Measurements from ENCODE around the gene TMEM30B.

Gene TMEM30B

DNA sequence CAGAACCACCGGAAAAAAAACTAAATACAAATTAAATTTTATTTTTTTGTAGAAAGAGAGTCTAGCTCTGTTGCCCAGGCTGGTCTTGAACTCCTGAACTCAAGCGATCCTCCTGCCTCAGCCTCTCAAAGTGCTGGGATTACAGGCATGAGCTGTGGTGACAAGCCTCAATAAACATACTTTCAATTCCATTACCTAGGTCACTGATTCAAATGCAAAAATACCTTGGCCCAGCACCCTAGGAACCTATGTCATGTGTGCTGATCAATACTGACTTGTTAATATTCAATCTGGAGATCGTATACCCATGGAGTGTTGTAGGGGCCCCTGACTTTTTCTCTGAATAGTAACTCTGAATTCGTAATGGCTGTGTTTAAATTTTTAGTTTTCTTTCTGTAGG lies 7.1 kb upstream of the TMEM30B start:
- Histone ChIP-seq H3K4me3 (ENCODE audit: low read depth, low read length) (no peak overlapping the region), H3K27ac (ENCODE audit: extremely low read depth, low read depth, low read length) (no peak overlapping the region), H3K36me3 (ENCODE audit: control insufficient read depth in 2 of 2, insufficient read depth in 1 of 2, low read length in 2 of 2) (no peaks in the 10 kb centered on the region), H3K9me3 (ENCODE audit: control insufficient read depth, insufficient read depth, low read depth, low read length) (no peaks in the 10 kb centered on the region), H3K4me1 (ENCODE audit: control insufficient read depth, insufficient read depth, low read length) (no peaks in the 10 kb centered on the region; the same call in 1 of the 2 replicates)
- ChIA-PET POLR2A (no interaction called here), CTCF (interaction anchor here (0.6 to 0.8 kb wide), 3 partner anchors 8 to 939 kb away, joined by 3 read pairs; no protein-coding TSS in a partner anchor)
- TF ChIP-seq KLF7 (tag by site-specific recombination; IDR thresholded peaks at IDR 0.05; ENCODE audit: borderline replicate concordance), result no peak
- TF ChIP-seq, protein P1, sequence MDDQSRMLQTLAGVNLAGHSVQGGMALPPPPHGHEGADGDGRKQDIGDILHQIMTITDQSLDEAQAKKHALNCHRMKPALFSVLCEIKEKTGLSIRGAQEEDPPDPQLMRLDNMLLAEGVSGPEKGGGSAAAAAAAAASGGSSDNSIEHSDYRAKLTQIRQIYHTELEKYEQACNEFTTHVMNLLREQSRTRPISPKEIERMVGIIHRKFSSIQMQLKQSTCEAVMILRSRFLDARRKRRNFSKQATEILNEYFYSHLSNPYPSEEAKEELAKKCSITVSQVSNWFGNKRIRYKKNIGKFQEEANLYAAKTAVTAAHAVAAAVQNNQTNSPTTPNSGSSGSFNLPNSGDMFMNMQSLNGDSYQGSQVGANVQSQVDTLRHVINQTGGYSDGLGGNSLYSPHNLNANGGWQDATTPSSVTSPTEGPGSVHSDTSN (CRISPR knock-in tag; IDR thresholded peaks at IDR 0.05), result no peak
- no peak for TF ChIP-seq ZFHX2 (tag by site-specific recombination; conservative IDR thresholded peaks at IDR 0.05)
- no peak for TF ChIP-seq ZNF354C (tag by site-specific recombination; IDR thresholded peaks at IDR 0.05; ENCODE audit: borderline replicate concordance, low read depth)
- no peak for TF ChIP-seq ZNF341 (tag by site-specific recombination; IDR thresholded peaks at IDR 0.05; ENCODE audit: low read depth)
- no peak for TF ChIP-seq YY1 (tag by site-specific recombination; IDR thresholded peaks at IDR 0.05)
- no peak for TF ChIP-seq PRDM1 (tag by site-specific recombination; IDR thresholded peaks at IDR 0.05)
- TF ChIP-seq ZNF175 (tag by site-specific recombination; IDR thresholded peaks at IDR 0.05), result no peak
- TF ChIP-seq, protein P2, sequence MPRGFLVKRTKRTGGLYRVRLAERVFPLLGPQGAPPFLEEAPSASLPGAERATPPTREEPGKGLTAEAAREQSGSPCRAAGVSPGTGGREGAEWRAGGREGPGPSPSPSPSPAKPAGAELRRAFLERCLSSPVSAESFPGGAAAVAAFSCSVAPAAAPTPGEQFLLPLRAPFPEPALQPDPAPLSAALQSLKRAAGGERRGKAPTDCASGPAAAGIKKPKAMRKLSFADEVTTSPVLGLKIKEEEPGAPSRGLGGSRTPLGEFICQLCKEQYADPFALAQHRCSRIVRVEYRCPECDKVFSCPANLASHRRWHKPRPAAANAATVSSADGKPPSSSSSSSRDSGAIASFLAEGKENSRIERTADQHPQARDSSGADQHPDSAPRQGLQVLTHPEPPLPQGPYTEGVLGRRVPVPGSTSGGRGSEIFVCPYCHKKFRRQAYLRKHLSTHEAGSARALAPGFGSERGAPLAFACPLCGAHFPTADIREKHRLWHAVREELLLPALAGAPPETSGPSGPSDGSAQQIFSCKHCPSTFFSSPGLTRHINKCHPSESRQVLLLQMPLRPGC (tag by site-specific recombination; IDR thresholded peaks at IDR 0.05), result no peak
- TF ChIP-seq ZNF585B (tag by site-specific recombination; IDR thresholded peaks at IDR 0.05), result no peak
- TF ChIP-seq, protein P3, sequence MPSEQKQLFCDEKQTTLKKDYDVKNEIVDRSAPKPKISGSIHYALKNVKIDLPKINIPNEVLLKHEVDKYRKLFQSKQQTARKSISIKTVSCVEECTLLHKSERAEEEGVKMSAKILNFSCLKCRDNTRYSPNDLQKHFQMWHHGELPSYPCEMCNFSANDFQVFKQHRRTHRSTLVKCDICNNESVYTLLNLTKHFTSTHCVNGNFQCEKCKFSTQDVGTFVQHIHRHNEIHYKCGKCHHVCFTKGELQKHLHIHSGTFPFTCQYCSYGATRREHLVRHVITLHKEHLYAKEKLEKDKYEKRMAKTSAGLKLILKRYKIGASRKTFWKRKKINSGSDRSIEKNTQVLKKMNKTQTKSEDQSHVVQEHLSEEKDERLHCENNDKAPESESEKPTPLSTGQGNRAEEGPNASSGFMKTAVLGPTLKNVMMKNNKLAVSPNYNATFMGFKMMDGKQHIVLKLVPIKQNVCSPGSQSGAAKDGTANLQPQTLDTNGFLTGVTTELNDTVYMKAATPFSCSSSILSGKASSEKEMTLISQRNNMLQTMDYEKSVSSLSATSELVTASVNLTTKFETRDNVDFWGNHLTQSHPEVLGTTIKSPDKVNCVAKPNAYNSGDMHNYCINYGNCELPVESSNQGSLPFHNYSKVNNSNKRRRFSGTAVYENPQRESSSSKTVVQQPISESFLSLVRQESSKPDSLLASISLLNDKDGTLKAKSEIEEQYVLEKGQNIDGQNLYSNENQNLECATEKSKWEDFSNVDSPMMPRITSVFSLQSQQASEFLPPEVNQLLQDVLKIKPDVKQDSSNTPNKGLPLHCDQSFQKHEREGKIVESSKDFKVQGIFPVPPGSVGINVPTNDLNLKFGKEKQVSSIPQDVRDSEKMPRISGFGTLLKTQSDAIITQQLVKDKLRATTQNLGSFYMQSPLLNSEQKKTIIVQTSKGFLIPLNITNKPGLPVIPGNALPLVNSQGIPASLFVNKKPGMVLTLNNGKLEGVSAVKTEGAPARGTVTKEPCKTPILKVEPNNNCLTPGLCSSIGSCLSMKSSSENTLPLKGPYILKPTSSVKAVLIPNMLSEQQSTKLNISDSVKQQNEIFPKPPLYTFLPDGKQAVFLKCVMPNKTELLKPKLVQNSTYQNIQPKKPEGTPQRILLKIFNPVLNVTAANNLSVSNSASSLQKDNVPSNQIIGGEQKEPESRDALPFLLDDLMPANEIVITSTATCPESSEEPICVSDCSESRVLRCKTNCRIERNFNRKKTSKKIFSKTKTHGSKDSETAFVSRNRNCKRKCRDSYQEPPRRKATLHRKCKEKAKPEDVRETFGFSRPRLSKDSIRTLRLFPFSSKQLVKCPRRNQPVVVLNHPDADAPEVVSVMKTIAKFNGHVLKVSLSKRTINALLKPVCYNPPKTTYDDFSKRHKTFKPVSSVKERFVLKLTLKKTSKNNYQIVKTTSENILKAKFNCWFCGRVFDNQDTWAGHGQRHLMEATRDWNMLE (tag by site-specific recombination; conservative IDR thresholded peaks at IDR 0.05; ENCODE audit: low read depth), result no peak
- TF ChIP-seq, protein P4, sequence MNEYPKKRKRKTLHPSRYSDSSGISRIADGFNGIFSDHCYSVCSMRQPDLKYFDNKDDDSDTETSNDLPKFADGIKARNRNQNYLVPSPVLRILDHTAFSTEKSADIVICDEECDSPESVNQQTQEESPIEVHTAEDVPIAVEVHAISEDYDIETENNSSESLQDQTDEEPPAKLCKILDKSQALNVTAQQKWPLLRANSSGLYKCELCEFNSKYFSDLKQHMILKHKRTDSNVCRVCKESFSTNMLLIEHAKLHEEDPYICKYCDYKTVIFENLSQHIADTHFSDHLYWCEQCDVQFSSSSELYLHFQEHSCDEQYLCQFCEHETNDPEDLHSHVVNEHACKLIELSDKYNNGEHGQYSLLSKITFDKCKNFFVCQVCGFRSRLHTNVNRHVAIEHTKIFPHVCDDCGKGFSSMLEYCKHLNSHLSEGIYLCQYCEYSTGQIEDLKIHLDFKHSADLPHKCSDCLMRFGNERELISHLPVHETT (tag by site-specific recombination; IDR thresholded peaks at IDR 0.05), result no peak

DNA sequence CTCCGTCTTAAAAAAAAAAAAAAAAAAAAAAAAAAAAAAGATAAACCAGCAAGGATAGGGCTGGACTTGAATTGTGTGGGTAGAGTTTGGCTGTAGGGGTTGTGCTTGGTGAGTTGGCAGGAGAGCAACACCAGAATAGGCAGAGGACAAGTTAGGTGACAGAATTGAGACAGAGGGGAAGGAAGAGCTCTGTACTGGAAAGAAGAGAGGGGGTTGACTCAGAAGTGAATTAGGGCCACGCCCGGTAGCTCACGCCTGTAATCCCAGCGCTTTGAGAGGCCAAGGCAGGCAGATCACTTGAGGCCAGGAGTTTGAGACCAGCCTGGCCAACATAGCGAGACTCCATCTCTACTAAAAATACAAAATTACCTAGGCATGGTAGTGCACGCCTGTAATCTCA lies 6.1 kb upstream of the TMEM30B start:
- H3K27ac ChIP-seq (ENCODE audit: extremely low read depth, low read depth, low read length), result no peak overlapping the region
- no peak for TF ChIP-seq KLF16 (tag by site-specific recombination; IDR thresholded peaks at IDR 0.05)
- TF ChIP-seq ZNF221 (tag by site-specific recombination; IDR thresholded peaks at IDR 0.05; ENCODE audit: borderline replicate concordance), result no peak
- TF ChIP-seq HOXA7 (CRISPR knock-in tag; IDR thresholded peaks at IDR 0.05; ENCODE audit: borderline replicate concordance), result no peak
- no peak for TF ChIP-seq ZNF621 (tag by site-specific recombination; IDR thresholded peaks at IDR 0.05)
- no peak for TF ChIP-seq ZNF558 (tag by site-specific recombination; IDR thresholded peaks at IDR 0.05)
- no peak for TF ChIP-seq ZNF214 (tag by site-specific recombination; IDR thresholded peaks at IDR 0.05; ENCODE audit: borderline replicate concordance)
- no peak for TF ChIP-seq FEZF1 (tag by site-specific recombination; IDR thresholded peaks at IDR 0.05)
- no peak for TF ChIP-seq ZNF138 (tag by site-specific recombination; IDR thresholded peaks at IDR 0.05; ENCODE audit: borderline replicate concordance)
- no peak for TF ChIP-seq ZNF433 (tag by site-specific recombination; IDR thresholded peaks at IDR 0.05; ENCODE audit: low read depth)
- TF ChIP-seq ZBTB48 (tag by site-specific recombination; IDR thresholded peaks at IDR 0.05), result no peak
- no peak for TF ChIP-seq ZNF394 (tag by site-specific recombination; IDR thresholded peaks at IDR 0.05; ENCODE audit: borderline replicate concordance)
- TF ChIP-seq ZNF354C (tag by site-specific recombination; IDR thresholded peaks at IDR 0.05; ENCODE audit: borderline replicate concordance, low read depth), result no peak
- TF ChIP-seq ZXDB (tag by site-specific recombination; IDR thresholded peaks at IDR 0.05), result no peak
- TF ChIP-seq ZNF670 (tag by site-specific recombination; IDR thresholded peaks at IDR 0.05; ENCODE audit: low read depth), result no peak
- no peak for TF ChIP-seq ZNF664 (tag by site-specific recombination; IDR thresholded peaks at IDR 0.05)
- TF ChIP-seq ZNF202 (tag by site-specific recombination; IDR thresholded peaks at IDR 0.05; ENCODE audit: borderline replicate concordance), result no peak
- TF ChIP-seq RBAK (tag by site-specific recombination; IDR thresholded peaks at IDR 0.05), result no peak
- POLR2A ChIA-PET, result no interaction called here

More for the DNA sequence above, 6.1 kb upstream of the TMEM30B start:
- CTCF ChIA-PET, result interaction anchor here (0.6 to 2.6 kb wide), 6 partner anchors 19 to 1225 kb away, joined by 3 to 19 read pairs (median 3); no protein-coding TSS in a partner anchor
- Histone ChIP-seq H3K36me3 (ENCODE audit: control insufficient read depth in 2 of 2, insufficient read depth in 1 of 2, low read length in 2 of 2) (no peaks in the 10 kb centered on the region), H3K4me1 (ENCODE audit: control insufficient read depth, insufficient read depth, low read length) (no peaks in the 10 kb centered on the region; the same call in 1 of the 2 replicates), H3K4me3 (ENCODE audit: low read depth, low read length) (no peak overlapping the region), H3K9me3 (ENCODE audit: control insufficient read depth, insufficient read depth, low read depth, low read length) (no peaks in the 10 kb centered on the region)
